HUES6 (cell line): ENCODE data around the gene RHOBTB3.

Experiments used
- H3K27ac ChIP-seq: 2 replicates; pipeline ENCODE4 v1.7.0; 2013; ENCODE audit warnings: low read depth, mild to moderate bottlenecking, low read length, inconsistent platforms
- H3K27me3 ChIP-seq: 2 replicates; pipeline ENCODE4 v1.6.1; 2013; ENCODE audit warnings: low read length; ENCODE audit not compliant: control insufficient read depth, insufficient read depth
- H3K36me3 ChIP-seq: 2 replicates; pipeline ENCODE4 v1.6.1; 2013; ENCODE audit warnings: low read length; ENCODE audit not compliant: control insufficient read depth, insufficient read depth
- H3K4me1 ChIP-seq: 2 replicates; pipeline ENCODE4 v1.6.1; 2013; ENCODE audit warnings: low read length; ENCODE audit not compliant: control insufficient read depth, insufficient read depth
- H3K4me3 ChIP-seq: 2 replicates; pipeline ENCODE4 v1.5.1; 2013; ENCODE audit warnings: low read depth, low read length
- H3K9ac ChIP-seq: one replicate; pipeline ENCODE4 v1.6.1; 2013; ENCODE audit warnings: mild to moderate bottlenecking, low read length
- H3K9me3 ChIP-seq: 2 replicates; pipeline ENCODE4 v1.6.1; 2013; ENCODE audit warnings: low read depth, low read length; ENCODE audit not compliant: control insufficient read depth, insufficient read depth

The RHOBTB3 gene

DNA sequence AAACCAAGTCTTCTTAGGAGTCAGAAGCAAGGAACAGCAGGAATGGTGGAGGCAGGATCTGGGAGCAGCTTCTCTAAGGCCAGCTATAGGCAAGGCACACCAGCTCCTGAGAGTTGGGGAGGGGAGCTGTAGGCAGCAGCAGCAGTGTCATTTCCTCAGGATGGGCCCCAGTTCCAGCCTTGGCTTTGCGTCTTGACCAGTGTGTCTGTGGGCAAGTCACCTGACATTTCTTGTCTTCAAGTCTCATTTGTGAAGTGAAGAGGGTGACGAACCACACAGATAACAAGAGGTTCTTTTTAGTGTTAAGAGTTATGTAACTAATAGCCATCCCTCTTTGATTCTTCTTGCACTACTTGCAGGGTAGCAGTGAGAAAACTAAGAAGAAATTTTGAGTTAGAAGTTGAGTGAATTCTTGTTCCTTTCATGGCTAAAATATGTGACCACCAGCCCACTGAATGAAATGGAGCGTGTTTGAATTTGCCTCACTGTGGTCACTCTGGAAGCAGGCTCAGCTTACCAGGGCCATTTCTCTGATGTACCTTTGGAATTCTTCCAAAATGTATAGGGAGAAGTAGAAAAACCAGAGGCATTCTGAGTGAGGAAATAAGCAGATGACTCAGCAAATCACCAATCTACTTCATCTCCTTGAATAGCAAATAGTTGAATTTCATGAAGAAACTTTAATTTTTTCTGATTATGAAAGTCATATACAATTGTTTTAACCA, 42.4 kb downstream of the RHOBTB3 start:
- no peak overlapping the region for H3K4me3 ChIP-seq
- no peaks in the 10 kb centered on the region for H3K9me3 ChIP-seq
- H3K27ac ChIP-seq = no peak overlapping the region
- no peak overlapping the region for H3K9ac ChIP-seq
- H3K27me3 ChIP-seq = no peaks in the 10 kb centered on the region
- H3K36me3 ChIP-seq = peaks cover 5% of the 10 kb centered on the region; the same call in 1 of the 2 replicates
- H3K4me1 ChIP-seq = no peaks in the 10 kb centered on the region

DNA sequence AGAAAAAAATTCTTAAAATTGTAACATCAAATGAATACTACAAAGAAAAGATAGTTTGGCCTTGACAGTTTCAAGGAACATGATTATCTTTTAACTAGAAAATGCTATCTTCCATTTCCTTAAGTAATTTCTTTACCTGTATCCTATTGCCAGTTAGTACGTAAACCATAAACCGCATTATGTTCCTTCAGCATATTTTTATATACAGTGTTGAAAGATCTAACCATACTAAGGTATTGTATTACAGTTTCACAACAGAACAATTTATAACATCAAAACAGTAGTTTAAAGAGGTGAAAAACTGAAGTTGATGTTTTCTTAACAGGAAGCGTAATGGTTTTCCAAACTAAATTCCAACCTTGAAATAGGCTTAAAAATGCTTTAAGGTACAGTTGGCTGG, 46.3 kb downstream of the RHOBTB3 start:
- no peak overlapping the region for H3K9ac ChIP-seq
- no peaks in the 10 kb centered on the region for H3K27me3 ChIP-seq
- H3K9me3 ChIP-seq = no peaks in the 10 kb centered on the region
- H3K4me3 ChIP-seq = no peak overlapping the region
- no peaks in the 10 kb centered on the region for H3K36me3 ChIP-seq
- H3K4me1 ChIP-seq = peaks cover 3% of the 10 kb centered on the region; the same call in 1 of the 2 replicates
- H3K27ac ChIP-seq = no peak overlapping the region

DNA sequence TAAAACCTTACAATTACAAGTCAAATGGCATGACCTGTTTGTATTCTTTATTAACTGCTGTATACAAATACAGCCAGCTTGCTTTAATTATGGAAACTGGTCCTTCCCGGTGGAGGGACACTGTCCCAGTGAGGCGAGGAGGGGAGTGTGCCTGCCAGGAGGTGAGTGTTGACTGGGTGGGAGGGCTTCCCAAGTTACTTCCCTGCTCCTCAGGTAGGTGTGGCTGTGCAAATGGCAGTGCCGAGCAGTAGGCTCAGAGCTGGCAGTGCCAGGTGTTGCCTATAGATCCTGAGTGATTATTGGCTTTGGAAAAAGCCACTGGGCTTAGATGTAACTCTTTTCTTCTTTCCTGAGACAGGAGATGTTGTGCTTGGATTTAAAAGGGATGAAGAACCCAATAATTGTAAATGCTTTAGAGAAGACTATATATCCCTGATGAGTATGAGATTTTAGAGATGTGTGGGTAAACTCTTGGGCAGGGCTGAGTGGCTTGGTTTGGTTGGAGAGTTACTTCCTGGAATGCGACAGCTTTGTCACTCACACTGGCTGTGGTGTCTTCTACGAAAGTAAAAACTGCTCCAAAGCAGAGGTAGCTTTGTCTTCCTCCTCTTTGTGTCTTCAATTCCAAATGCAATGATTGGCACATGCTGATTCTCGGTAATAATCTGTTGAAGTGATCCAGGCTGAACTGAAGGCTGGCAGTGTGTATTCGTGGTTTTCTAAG, 47.7 kb downstream of the RHOBTB3 start:
- H3K27ac ChIP-seq = no peak overlapping the region
- H3K9me3 ChIP-seq = no peaks in the 10 kb centered on the region
- no peaks in the 10 kb centered on the region for H3K27me3 ChIP-seq
- H3K4me3 ChIP-seq = no peak overlapping the region
- H3K9ac ChIP-seq = no peak overlapping the region
- no peaks in the 10 kb centered on the region for H3K36me3 ChIP-seq
- peaks cover 3% of the 10 kb centered on the region; the same call in 1 of the 2 replicates for H3K4me1 ChIP-seq

DNA sequence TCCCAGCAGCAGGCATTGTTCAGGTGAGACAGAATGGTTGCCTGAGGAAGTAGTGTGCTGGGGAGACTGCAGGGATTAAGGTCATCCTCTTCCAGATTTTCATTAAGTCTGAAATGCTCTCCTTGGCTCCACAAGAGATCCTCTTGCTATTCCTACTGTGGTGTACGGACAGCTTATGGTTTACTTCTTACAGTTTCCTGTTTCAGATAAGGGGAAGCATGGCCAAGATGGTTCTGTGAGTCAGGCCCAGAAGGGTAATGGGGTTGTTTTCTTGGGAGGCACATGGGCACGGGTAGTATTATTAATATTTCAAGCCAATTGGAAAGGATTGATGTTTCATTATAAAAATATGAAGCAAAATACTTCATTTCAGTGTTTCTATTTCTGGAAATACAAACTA, 48.5 kb downstream of the RHOBTB3 start:
- Histone ChIP-seq H3K4me3 (no peak overlapping the region), H3K36me3 (peaks cover 2% of the 10 kb centered on the region; the same call in 1 of the 2 replicates), H3K27ac (no peak overlapping the region), H3K27me3 (no peaks in the 10 kb centered on the region), H3K9ac (no peak overlapping the region), H3K4me1 (peaks cover 3% of the 10 kb centered on the region; the same call in 1 of the 2 replicates), H3K9me3 (no peaks in the 10 kb centered on the region)

DNA sequence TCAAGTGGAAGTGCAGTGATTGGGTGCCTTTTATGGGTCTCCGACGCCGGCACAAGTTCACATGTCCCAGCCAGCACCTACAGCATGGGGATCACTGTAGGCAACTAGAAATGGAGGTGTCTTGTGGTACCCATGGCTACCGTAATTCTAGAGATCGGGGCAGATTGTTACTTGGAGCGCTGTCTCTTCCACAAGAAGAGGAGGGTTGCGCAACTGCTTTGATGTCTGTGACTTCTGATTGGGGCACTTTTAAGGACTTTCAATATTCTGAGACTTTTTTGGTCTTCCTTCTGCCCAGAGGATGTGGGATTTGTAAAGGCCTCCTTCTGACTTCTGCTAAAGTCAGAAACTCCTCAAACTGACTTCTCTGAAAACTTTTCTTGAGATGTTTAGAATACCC, 49.5 kb downstream of the RHOBTB3 start:
- no peak overlapping the region for H3K27ac ChIP-seq
- H3K9me3 ChIP-seq = no peaks in the 10 kb centered on the region
- H3K27me3 ChIP-seq = no peaks in the 10 kb centered on the region
- no peak overlapping the region for H3K9ac ChIP-seq
- H3K36me3 ChIP-seq = peaks cover 2% of the 10 kb centered on the region; the same call in 1 of the 2 replicates
- H3K4me3 ChIP-seq = no peak overlapping the region
- H3K4me1 ChIP-seq = peaks cover 3% of the 10 kb centered on the region; the same call in 1 of the 2 replicates

DNA sequence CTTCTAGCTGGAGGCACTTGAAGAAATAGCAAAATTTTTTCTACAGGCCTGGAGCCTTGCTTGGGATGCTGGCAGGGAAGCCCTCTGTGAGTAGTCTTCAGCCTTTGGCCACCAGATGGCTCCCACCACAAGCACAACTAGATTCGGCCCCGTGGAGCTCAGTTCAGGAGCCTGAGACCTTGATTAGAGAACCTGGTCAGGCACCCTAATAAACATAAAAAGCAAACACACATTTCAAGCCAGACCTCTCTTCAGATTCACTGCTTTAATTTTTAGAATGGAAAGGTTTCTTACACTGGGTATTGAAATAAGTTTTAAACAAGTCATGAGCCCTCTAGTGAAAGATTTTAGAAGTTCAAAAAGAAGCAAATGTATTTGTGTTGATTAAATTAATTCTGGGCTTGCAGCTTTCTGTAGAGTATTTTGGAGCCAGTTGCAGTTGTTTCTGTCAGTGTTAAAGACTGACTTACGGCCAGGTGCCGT, 50.0 kb downstream of the RHOBTB3 start:
- Histone ChIP-seq H3K4me1 (peaks cover 3% of the 10 kb centered on the region; the same call in 1 of the 2 replicates), H3K9ac (no peak overlapping the region), H3K36me3 (peaks cover 2% of the 10 kb centered on the region; the same call in 1 of the 2 replicates), H3K4me3 (no peak overlapping the region), H3K27me3 (no peaks in the 10 kb centered on the region), H3K9me3 (no peaks in the 10 kb centered on the region), H3K27ac (no peak overlapping the region)

DNA sequence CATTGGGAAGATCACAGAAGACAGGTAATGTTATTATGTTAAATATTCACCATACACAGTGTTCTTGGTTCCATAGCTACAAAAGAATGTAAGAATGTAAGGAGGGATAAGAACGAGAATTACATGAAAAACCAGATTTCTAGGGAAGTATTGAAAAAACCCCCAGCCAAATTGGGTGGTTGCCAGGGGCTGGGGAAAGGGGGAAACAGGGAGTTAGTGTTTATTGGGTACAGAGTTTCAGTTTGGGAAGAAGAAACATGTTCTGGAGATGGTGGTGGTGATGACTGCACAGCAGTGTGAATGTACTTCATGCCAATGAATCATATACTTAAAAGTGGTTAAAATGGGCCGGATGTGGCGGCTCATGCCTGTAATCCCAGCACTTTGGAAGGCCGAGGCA, 51.0 kb downstream of the RHOBTB3 start:
- H3K27me3 ChIP-seq = no peaks in the 10 kb centered on the region
- no peaks in the 10 kb centered on the region for H3K9me3 ChIP-seq
- H3K36me3 ChIP-seq = peaks cover 2% of the 10 kb centered on the region; the same call in 1 of the 2 replicates
- H3K9ac ChIP-seq = no peak overlapping the region
- H3K4me1 ChIP-seq = peaks cover 3% of the 10 kb centered on the region; the same call in 1 of the 2 replicates
- no peak overlapping the region for H3K4me3 ChIP-seq
- H3K27ac ChIP-seq = no peak overlapping the region

DNA sequence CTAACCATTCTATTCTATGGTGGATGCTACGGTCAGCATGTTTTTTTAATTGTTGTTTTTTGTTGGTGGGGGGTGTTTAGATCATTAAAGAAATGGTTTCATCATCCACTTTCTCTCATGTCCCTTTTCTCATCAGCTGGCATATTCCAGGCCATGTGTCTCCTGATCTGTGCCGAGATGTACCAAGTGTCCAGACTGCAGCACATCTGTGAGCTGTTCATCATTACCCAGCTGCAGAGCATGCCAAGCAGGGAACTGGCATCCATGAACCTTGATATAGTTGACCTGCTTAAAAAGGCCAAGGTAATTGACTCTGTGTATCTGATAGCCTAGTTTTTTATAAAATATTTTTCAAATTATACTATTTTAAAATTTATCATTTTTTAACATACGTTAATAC, 52.5 kb downstream of the RHOBTB3 start:
- Histone ChIP-seq H3K4me3 (no peak overlapping the region), H3K27ac (no peak overlapping the region), H3K36me3 (peaks cover 2% of the 10 kb centered on the region; the same call in 1 of the 2 replicates), H3K9me3 (no peaks in the 10 kb centered on the region), H3K9ac (no peak overlapping the region), H3K27me3 (no peaks in the 10 kb centered on the region), H3K4me1 (peaks cover 3% of the 10 kb centered on the region; the same call in 1 of the 2 replicates)

DNA sequence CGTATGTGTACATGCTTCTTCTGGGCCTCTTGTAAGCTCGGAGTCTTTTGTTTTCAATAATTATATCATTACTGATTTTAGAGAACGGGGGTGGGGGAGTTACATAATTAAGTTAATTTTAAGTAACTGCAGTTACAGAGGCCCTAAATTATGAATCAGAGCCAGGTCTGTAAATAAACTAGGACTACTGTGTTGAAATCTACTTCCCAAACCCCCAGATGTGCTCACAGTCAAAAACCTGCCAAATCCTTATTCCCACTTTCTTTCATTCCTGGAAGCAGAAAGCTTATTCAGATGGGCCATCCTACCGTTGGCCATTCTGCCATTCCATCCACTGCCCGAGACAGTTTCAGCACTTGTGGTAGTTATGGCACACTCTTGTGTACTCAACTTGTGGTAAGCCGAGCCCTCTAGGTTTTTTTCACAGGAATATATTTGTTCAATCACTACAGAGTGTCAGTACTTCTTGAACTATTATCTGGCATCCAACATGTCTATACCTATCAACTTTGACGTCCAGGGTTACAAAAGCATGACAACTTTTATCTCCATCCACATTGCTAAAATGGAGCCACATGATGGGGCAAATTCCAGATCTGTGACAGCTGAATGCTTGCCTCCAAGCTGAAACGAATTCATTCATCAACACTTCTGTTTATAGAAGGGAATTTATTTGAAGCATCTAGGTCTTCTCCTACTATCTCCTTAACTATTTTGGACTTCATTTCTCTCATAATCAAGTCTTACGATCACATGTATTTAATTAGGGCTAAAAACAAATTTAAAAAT, 53.6 kb downstream of the RHOBTB3 start:
- H3K4me3 ChIP-seq = no peak overlapping the region
- no peaks in the 10 kb centered on the region for H3K27me3 ChIP-seq
- H3K36me3 ChIP-seq = peaks cover 2% of the 10 kb centered on the region; the same call in 1 of the 2 replicates
- no peaks in the 10 kb centered on the region for H3K9me3 ChIP-seq
- no peak overlapping the region for H3K9ac ChIP-seq
- H3K27ac ChIP-seq = no peak overlapping the region
- H3K4me1 ChIP-seq = no peaks in the 10 kb centered on the region; the same call in 1 of the 2 replicates

DNA sequence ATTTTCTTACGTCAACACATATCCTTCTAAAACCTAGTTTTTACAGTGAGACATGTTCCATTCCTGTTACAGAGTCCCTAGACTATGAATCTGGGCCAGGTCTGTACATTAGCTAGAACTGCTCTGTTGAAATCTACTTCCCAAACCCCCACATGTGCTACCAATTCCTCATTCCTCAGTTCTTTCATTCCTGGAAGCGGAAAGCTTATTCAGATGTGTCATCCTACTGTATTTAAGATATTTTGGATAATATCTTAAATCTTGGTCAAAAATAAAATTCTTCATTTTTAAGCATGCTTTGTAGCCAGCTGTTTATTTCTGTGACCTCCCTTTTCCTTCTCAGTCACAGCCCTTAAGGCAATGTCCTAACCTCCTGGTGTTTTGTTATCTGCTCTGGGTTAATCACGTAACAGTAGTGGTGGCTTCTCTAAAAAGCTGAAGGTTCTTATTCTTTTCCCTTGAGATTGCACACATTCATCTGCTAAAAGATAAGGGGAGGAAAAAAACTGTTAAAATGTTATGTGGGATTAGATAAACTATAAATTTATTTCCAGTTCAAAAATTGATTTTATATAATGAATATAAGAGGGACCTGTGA, 55.8 kb downstream of the RHOBTB3 start:
- Histone ChIP-seq H3K9ac (no peak overlapping the region), H3K9me3 (no peaks in the 10 kb centered on the region), H3K27ac (no peak overlapping the region), H3K36me3 (peaks cover 2% of the 10 kb centered on the region; the same call in 1 of the 2 replicates), H3K27me3 (no peaks in the 10 kb centered on the region), H3K4me1 (no peaks in the 10 kb centered on the region; the same call in 1 of the 2 replicates), H3K4me3 (no peak overlapping the region)
